Vagina (tissue), 2 donors: ENCODE results near the gene GRB7. TPM values are rescaled to one million over a fixed set of nuclear protein-coding genes. Genes with fewer than 3 reads are reported as not detected.

Experiments
- DNase-seq, 2 donors: peaks; one replicate each; pipeline ENCODE4 v3.0.0-alpha.2; 2017; ENCODE audit errors: extremely low spot score in 2 of 2
- H3K27ac ChIP-seq: fragments of 200-600 bp; sonication (generic); one replicate; pipeline ENCODE4 v1.5.1; 2019
- H3K27me3 ChIP-seq: fragments of 200-600 bp; sonication (generic); one replicate; pipeline ENCODE4 v1.5.1; 2019
- H3K36me3 ChIP-seq, 2 donors: fragments of 200-600 bp; sonication (generic); one replicate each; pipeline ENCODE4 v1.5.1; 2017 to 2019
- H3K4me1 ChIP-seq: fragments of 200-600 bp; sonication (generic); one replicate; pipeline ENCODE4 v1.5.1; 2019
- H3K4me3 ChIP-seq, 2 donors: fragments of 200-600 bp; sonication (generic); 1 replicate in 1 of 2; 2 replicates in 1 of 2; pipeline ENCODE4 v1.5.1; 2016 to 2019
- H3K9me3 ChIP-seq: fragments of 200-600 bp; sonication (generic); one replicate; pipeline ENCODE4 v1.5.1; 2019
- POLR2A ChIP-seq, 2 donors: fragments of 450-650 bp; IDR thresholded peaks; one replicate each; pipeline ENCODE4 v1.6.1; 2017; ENCODE audit warnings: antibody characterized with exemption in 2 of 2, mild to moderate bottlenecking in 2 of 2, moderate library complexity in 2 of 2
- POLR2AphosphoS5 ChIP-seq, 2 donors: sonication (generic); formaldehyde crosslinking; IDR thresholded peaks; one replicate each; pipeline ENCODE4 v1.9.0; 2017; ENCODE audit warnings: antibody characterized with exemption in 2 of 2, mild to moderate bottlenecking in 2 of 2, low read depth in 1 of 2; ENCODE audit not compliant: insufficient read depth in 1 of 2
- intact Hi-C: fragments of 100-400 bp; cut with DNase I; formaldehyde crosslinking; loops from one replicate; pipeline ENCODE4 v1.15.1; 2023
- total RNA-seq: library from RNA; depleted of rRNA; stranded (reverse); fragments of >200 nt; gene quantifications from one replicate; pipeline ENCODE4 v1.2.3, GENCODE V29; 2016
- TF ChIP-seq, protein P1 (sequence below), 3 experiments: fragments of 450-650 bp in 2 of 3; fragments of 200-600 bp in 1 of 3; sonication (generic) in 1 of 3; IDR thresholded peaks; one replicate each; pipeline ENCODE4 v1.5.1; 2017 to 2019; ENCODE audit warnings: antibody characterized with exemption in 3 of 3, mild to moderate bottlenecking in 2 of 3, moderate library complexity in 2 of 3

Gene GRB7
- total RNA-seq, 1 donor from 2014 or later = 23.6 TPM

- no peaks in the 10 kb centered on the region for H3K27me3 ChIP-seq
- H3K4me3 ChIP-seq = no peak overlapping the region
- H3K27ac ChIP-seq = no peak overlapping the region
- no peak for DNase-seq
- TF ChIP-seq, protein P1, sequence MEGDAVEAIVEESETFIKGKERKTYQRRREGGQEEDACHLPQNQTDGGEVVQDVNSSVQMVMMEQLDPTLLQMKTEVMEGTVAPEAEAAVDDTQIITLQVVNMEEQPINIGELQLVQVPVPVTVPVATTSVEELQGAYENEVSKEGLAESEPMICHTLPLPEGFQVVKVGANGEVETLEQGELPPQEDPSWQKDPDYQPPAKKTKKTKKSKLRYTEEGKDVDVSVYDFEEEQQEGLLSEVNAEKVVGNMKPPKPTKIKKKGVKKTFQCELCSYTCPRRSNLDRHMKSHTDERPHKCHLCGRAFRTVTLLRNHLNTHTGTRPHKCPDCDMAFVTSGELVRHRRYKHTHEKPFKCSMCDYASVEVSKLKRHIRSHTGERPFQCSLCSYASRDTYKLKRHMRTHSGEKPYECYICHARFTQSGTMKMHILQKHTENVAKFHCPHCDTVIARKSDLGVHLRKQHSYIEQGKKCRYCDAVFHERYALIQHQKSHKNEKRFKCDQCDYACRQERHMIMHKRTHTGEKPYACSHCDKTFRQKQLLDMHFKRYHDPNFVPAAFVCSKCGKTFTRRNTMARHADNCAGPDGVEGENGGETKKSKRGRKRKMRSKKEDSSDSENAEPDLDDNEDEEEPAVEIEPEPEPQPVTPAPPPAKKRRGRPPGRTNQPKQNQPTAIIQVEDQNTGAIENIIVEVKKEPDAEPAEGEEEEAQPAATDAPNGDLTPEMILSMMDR (IDR thresholded peaks at IDR 0.05) = no peak
- no peak for TF ChIP-seq POLR2A (IDR thresholded peaks at IDR 0.05)
- H3K9me3 ChIP-seq = no peaks in the 10 kb centered on the region
- no peaks in the 10 kb centered on the region for H3K36me3 ChIP-seq
- intact Hi-C loops = no loop called here
- no peaks in the 10 kb centered on the region for H3K4me1 ChIP-seq
These were observed 35.5 kb downstream of the GRB7 start for GRCh38 chr17:39772987-39773934.

- H3K4me3 ChIP-seq = no peak overlapping the region
- H3K4me1 ChIP-seq = no peaks in the 10 kb centered on the region
- no peaks in the 10 kb centered on the region for H3K36me3 ChIP-seq
- DNase-seq = no peak
- H3K9me3 ChIP-seq = no peaks in the 10 kb centered on the region
- intact Hi-C loops = no loop called here
- no peak overlapping the region for H3K27ac ChIP-seq
- TF ChIP-seq POLR2AphosphoS5 (IDR thresholded peaks at IDR 0.05; ENCODE audit: insufficient read depth in 1 of 2, low read depth in 1 of 2) (no peak), POLR2A (IDR thresholded peaks at IDR 0.05) (no peak)
- TF ChIP-seq, protein P1 (IDR thresholded peaks at IDR 0.05) = no peak
- no peaks in the 10 kb centered on the region for H3K27me3 ChIP-seq
These were observed 36.3 kb downstream of the GRB7 start for GRCh38 chr17:39774047-39774446.

GRCh38 chr17:39775031-39775430, 37.3 kb downstream of the GRB7 start:
- TF ChIP-seq POLR2A (IDR thresholded peaks at IDR 0.05) (no peak), POLR2AphosphoS5 (IDR thresholded peaks at IDR 0.05; ENCODE audit: insufficient read depth in 1 of 2, low read depth in 1 of 2) (no peak)
- TF ChIP-seq, protein P1 (IDR thresholded peaks at IDR 0.05) = no peak
- no peaks in the 10 kb centered on the region for H3K4me1 ChIP-seq
- H3K9me3 ChIP-seq = no peaks in the 10 kb centered on the region
- no peak for DNase-seq
- no peaks in the 10 kb centered on the region for H3K36me3 ChIP-seq
- intact Hi-C loops = no loop called here
- no peak overlapping the region for H3K27ac ChIP-seq
- peak overlapping the region in 1 of 2 donors; percentile 22 for H3K4me3 ChIP-seq
- no peaks in the 10 kb centered on the region for H3K27me3 ChIP-seq

DNA sequence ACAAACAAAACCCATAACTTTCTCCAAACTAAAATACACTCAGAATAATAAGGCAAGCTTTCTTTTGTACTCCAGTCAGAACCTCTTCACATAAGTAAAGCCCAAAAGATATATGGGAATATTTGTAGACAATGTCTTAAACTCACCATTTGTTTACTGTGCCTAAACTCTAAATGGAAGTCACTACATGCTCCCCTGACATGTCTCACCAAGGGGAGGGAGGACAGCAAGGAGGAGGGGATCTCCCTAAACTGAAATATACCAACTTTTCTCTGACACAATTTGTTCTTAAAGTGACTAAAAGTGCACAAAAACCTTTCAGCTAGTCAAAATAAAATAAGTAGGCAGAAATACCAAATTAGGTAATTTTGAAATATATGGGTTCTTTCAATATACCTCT, 38.5 kb downstream of the GRB7 start:
- H3K4me3 ChIP-seq = peak overlapping the region in 1 of 2 donors; percentile 22

More for the DNA sequence above, 38.5 kb downstream of the GRB7 start:
- Histone ChIP-seq H3K27ac (peak overlapping the region; percentile 18), H3K36me3 (no peaks in the 10 kb centered on the region), H3K27me3 (no peaks in the 10 kb centered on the region), H3K9me3 (no peaks in the 10 kb centered on the region), H3K4me1 (no peaks in the 10 kb centered on the region)
- TF ChIP-seq, protein P1 (IDR thresholded peaks at IDR 0.05) = no peak
- TF ChIP-seq POLR2A (IDR thresholded peaks at IDR 0.05) = no peak
- TF ChIP-seq POLR2AphosphoS5 (IDR thresholded peaks at IDR 0.05; ENCODE audit: insufficient read depth in 1 of 2, low read depth in 1 of 2) = no peak
- intact Hi-C loops = no loop called here
- no peak for DNase-seq
